Measurements from ENCODE around the gene UGT1A3. TPM values are rescaled to one million over a fixed set of nuclear protein-coding genes. Genes with fewer than 3 reads are reported as not detected.

UGT1A3 gene
- total RNA-seq, 2 experiments from 2014 or later: not detected

Other genes with a start within 250 kb of the UGT1A3 start
- 10 to 100 TPM; 17.1 to 18.9 TPM for gene USP40, start 162.3 kb upstream of the UGT1A3 start, total RNA-seq
- gene UGT1A8, start 111.4 kb upstream of the UGT1A3 start, total RNA-seq: not detected
- not detected for gene UGT1A10, start 92.6 kb upstream of the UGT1A3 start, total RNA-seq
- not detected for gene UGT1A9, start 57.1 kb upstream of the UGT1A3 start, total RNA-seq
- not detected for gene UGT1A7, start 47.1 kb upstream of the UGT1A3 start, total RNA-seq
- gene UGT1A6, start 36.2 kb upstream of the UGT1A3 start, total RNA-seq: not detected
- gene UGT1A5, start 16.1 kb upstream of the UGT1A3 start, total RNA-seq: not detected
- gene UGT1A4, start 10.3 kb upstream of the UGT1A3 start, total RNA-seq: not detected
- not detected for gene UGT1A1, start 31.2 kb downstream of the UGT1A3 start, total RNA-seq
- not detected for gene MROH2A, start 49.3 kb downstream of the UGT1A3 start, total RNA-seq
- 100 to 1,000 TPM; 126 to 129 TPM for gene HJURP, start 125.5 kb downstream of the UGT1A3 start, total RNA-seq
- gene TRPM8, start 188.3 kb downstream of the UGT1A3 start, total RNA-seq: not detected